ENCODE results near the gene PTTG1IP. TPM values are rescaled to one million over a fixed set of nuclear protein-coding genes. Genes with fewer than 3 reads are reported as not detected.

Gene PTTG1IP
- polyA plus RNA-seq, 1 experiment = 249 TPM

- peaks cover 49% of the 10 kb centered on the region for H3K27me3 ChIP-seq (ENCODE audit: control insufficient read depth, insufficient read depth, low read length)
- TF ChIP-seq, protein P1, sequence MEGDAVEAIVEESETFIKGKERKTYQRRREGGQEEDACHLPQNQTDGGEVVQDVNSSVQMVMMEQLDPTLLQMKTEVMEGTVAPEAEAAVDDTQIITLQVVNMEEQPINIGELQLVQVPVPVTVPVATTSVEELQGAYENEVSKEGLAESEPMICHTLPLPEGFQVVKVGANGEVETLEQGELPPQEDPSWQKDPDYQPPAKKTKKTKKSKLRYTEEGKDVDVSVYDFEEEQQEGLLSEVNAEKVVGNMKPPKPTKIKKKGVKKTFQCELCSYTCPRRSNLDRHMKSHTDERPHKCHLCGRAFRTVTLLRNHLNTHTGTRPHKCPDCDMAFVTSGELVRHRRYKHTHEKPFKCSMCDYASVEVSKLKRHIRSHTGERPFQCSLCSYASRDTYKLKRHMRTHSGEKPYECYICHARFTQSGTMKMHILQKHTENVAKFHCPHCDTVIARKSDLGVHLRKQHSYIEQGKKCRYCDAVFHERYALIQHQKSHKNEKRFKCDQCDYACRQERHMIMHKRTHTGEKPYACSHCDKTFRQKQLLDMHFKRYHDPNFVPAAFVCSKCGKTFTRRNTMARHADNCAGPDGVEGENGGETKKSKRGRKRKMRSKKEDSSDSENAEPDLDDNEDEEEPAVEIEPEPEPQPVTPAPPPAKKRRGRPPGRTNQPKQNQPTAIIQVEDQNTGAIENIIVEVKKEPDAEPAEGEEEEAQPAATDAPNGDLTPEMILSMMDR (IDR thresholded peaks at IDR 0.05; ENCODE audit: low read depth, low read length) = no peak
- no peak overlapping the region for H3K27ac ChIP-seq (ENCODE audit: low read depth, low read length)
- H3K9me3 ChIP-seq (ENCODE audit: control insufficient read depth, insufficient read depth, low read length) = peaks cover 17% of the 10 kb centered on the region
- H3K4me3 ChIP-seq (ENCODE audit: low read depth, low read length) = no peak overlapping the region
- POLR2A ChIA-PET = interaction anchor here (0.7 kb wide), 1 partner anchor 71 kb away, joined by 7 read pairs; no protein-coding TSS in a partner anchor
- CTCF ChIA-PET = interaction anchor here (0.6 to 2.6 kb wide), 17 partner anchors 14 to 976 kb away, joined by 3 to 7 read pairs (median 4); no protein-coding TSS in a partner anchor
- no peak for DNase-seq (ENCODE audit: low read depth, low spot score)
Measured at GRCh38 chr21:44892095-44892494, 18.6 kb upstream of the PTTG1IP start.

GRCh38 chr21:44891631-44892031 lies 18.1 kb upstream of the PTTG1IP start:
- H3K27me3 ChIP-seq (ENCODE audit: control insufficient read depth, insufficient read depth, low read length) = peaks cover 49% of the 10 kb centered on the region
- H3K4me3 ChIP-seq (ENCODE audit: low read depth, low read length) = no peak overlapping the region
- POLR2A ChIA-PET = no interaction called here
- H3K27ac ChIP-seq (ENCODE audit: low read depth, low read length) = no peak overlapping the region
- peaks cover 19% of the 10 kb centered on the region for H3K9me3 ChIP-seq (ENCODE audit: control insufficient read depth, insufficient read depth, low read length)
- TF ChIP-seq, protein P1 (IDR thresholded peaks at IDR 0.05; ENCODE audit: low read depth, low read length) = no peak
- CTCF ChIA-PET = interaction anchor here (0.7 to 2.6 kb wide), 5 partner anchors 16 to 245 kb away, joined by 4 to 7 read pairs (median 6); no protein-coding TSS in a partner anchor
- DNase-seq (ENCODE audit: low read depth, low spot score) = no peak

GRCh38 chr21:44890961-44891541 lies 17.6 kb upstream of the PTTG1IP start:
- Histone ChIP-seq H3K9me3 (ENCODE audit: control insufficient read depth, insufficient read depth, low read length) (peaks cover 23% of the 10 kb centered on the region), H3K27me3 (ENCODE audit: control insufficient read depth, insufficient read depth, low read length) (peaks cover 49% of the 10 kb centered on the region), H3K4me3 (ENCODE audit: low read depth, low read length) (no peak overlapping the region), H3K27ac (ENCODE audit: low read depth, low read length) (no peak overlapping the region)
- DNase-seq (ENCODE audit: low read depth, low spot score) = no peak
- ChIA-PET CTCF (no interaction called here), POLR2A (no interaction called here)
- TF ChIP-seq, protein P1 (IDR thresholded peaks at IDR 0.05; ENCODE audit: low read depth, low read length) = no peak

DNA sequence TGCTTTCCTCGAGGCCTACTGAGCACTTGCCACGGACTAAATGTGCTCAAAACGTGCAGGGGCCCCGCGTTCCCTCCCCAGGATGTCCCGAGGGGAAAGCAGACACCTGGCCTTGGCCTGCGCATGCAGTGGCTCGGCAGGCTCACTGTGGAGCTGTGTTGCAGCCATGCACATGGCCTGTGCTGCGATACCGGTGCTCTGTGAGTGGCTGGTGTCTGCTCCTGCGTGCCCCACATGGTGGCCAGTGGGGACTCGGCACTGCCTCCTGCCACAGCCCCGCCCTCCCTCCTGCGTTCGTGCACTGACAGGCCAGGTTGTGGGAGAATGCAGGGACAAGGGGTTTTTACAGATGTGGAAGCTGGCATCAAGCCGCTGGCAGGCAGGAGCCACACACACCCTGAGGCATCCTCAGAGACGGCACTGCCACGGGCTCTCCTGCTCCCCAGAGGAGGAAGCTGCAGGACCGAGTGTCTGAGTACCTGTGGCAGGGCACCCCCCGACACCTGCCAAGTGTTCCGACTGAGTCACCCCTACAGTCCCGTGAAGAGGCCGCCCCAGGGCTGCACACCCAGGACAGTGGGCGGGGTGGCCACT lies 16.9 kb upstream of the PTTG1IP start:
- TF ChIP-seq, protein P1 (IDR thresholded peaks at IDR 0.05; ENCODE audit: low read depth, low read length) = no peak
- H3K27ac ChIP-seq (ENCODE audit: low read depth, low read length) = no peak overlapping the region
- peaks cover 49% of the 10 kb centered on the region for H3K27me3 ChIP-seq (ENCODE audit: control insufficient read depth, insufficient read depth, low read length)
- H3K9me3 ChIP-seq (ENCODE audit: control insufficient read depth, insufficient read depth, low read length) = peaks cover 29% of the 10 kb centered on the region
- DNase-seq (ENCODE audit: low read depth, low spot score) = no peak
- H3K4me3 ChIP-seq (ENCODE audit: low read depth, low read length) = no peak overlapping the region
- ChIA-PET POLR2A (interaction anchor here (0.6 kb wide), 1 partner anchor 37 kb away, joined by 3 read pairs; no protein-coding TSS in a partner anchor), CTCF (no interaction called here)

- no peak for DNase-seq (ENCODE audit: low read depth, low spot score)
- H3K9me3 ChIP-seq (ENCODE audit: control insufficient read depth, insufficient read depth, low read length) = peaks cover 31% of the 10 kb centered on the region
- no peak overlapping the region for H3K27ac ChIP-seq (ENCODE audit: low read depth, low read length)
- peaks cover 45% of the 10 kb centered on the region for H3K27me3 ChIP-seq (ENCODE audit: control insufficient read depth, insufficient read depth, low read length)
- ChIA-PET CTCF (no interaction called here), POLR2A (interaction anchor here (0.6 kb wide), 1 partner anchor 38 kb away, joined by 3 read pairs; no protein-coding TSS in a partner anchor)
- no peak overlapping the region for H3K4me3 ChIP-seq (ENCODE audit: low read depth, low read length)
- TF ChIP-seq, protein P1 (IDR thresholded peaks at IDR 0.05; ENCODE audit: low read depth, low read length) = no peak
Measured at GRCh38 chr21:44889625-44890337, 16.3 kb upstream of the PTTG1IP start.

Measured in AG04450 (cell line).